ENCODE data around the gene ADAT2.
"Not testable (repeated sequence)": the region's sequence is repeated elsewhere in the genome, so short reads cannot be mapped to it uniquely, and the experiment has no call there.

ADAT2 gene

GRCh38 chr6:143450453-143451371 is at the start of gene ADAT2, which contains the start of gene PEX3:
Gene ADAT2, minus strand, starts transcription at chr6:143450695. Its CDS starts 37 bp downstream, at chr6:143450658.
Gene PEX3, plus strand, starts transcription at chr6:143450805. Its CDS starts 238 bp downstream, at chr6:143451043.
- peak; percentile 73 to 94 for DNase-seq

DNA sequence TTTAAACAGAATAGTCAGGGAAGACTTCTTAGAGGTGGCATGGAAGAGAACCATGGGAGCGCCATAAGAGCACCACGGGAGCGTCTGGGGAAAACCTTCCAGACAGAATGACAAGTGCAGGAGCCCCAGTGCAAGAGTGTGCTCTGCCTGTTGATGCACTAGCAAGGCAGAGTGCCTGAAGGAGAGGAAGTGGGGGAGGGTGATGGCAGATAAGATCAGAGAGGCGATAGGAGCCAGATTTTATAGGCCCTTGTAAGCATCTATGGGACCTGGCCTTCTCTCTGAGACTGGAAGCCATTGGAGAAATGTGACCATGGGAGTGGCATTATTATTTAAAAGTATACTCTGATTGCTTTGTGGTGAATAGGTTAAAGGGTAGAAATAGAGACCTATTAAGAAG is 47.9 kb upstream of the ADAT2 start:
- DNase-seq: no peak

- DNase-seq: no peak
Observed at GRCh38 chr6:143496974-143497373, 46.5 kb upstream of the ADAT2 start.

DNA sequence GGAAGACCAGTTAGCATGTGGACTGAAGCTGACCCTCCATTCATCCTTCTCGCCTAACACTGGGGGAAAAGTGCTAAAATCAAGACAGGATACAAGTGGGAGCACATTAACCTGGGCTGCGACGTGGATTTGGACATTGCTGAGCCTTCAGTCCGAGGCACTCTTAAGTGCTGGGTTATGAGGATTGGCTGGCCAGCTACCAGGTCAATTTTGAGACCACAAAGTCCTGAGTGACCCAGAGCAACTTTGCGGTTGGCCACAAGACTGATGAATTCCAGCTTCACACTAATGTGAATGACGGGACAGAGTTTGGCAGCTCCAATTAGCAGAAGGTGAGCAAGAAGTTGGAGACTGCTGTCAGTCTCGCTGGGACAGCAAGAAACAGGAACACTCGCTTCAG is 40.3 kb upstream of the ADAT2 start:
- DNase-seq: no peak

- DNase-seq: no peak
Observed at GRCh38 chr6:143490244-143490643, 39.7 kb upstream of the ADAT2 start.

- DNase-seq: no peak
Observed at GRCh38 chr6:143486752-143487151, 36.3 kb upstream of the ADAT2 start.

- no peak for DNase-seq
Observed at GRCh38 chr6:143485967-143486366, 35.5 kb upstream of the ADAT2 start.

DNA sequence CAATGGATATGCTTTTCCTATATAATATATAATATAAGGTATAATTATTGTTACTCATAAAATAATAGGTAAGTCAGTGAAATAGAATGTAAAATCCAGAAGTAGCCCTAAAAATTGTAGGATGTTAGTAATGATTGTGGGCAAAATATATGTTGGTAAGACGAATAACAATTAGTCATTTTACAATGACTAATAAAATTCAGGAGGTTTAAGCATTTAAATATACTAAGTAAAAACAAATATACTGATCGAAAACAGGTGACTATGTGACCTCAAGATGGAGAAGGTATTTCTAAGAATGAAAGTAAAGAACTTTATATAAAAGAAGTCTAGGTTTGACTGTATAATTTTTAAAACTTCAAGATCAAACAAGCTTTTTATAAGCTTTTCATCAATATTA is 32.1 kb upstream of the ADAT2 start:
- DNase-seq: no peak

- no peak for DNase-seq
Observed at GRCh38 chr6:143478479-143479062, 28.1 kb upstream of the ADAT2 start.

GRCh38 chr6:143476545-143476944 is 26.1 kb upstream of the ADAT2 start:
- no peak for DNase-seq

DNA sequence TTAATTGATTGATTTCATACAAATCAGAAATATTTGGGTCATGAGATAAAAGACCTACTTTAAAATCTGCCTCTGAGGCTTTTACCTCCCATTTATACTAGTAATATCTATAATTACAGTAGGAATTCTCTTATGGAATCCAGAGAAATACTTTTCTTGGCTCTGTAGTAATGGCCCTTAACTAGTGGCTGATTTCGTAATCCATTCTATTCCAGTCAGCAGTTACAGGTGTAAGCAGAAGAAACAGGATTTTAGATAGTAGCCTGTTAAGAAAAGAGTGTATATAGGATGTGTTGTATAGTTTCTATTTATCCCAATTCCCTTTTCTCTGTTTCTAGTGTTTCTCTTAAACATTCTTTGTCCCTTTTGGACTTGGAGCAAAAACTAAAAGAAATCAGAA is 21.3 kb upstream of the ADAT2 start:
- no peak for DNase-seq

GRCh38 chr6:143468823-143469222 is 18.3 kb upstream of the ADAT2 start:
- DNase-seq: not testable (repeated sequence)

- DNase-seq: no peak
Observed at GRCh38 chr6:143468026-143468425, 17.5 kb upstream of the ADAT2 start.

GRCh38 chr6:143465546-143465945 is 15.1 kb upstream of the ADAT2 start:
- no peak for DNase-seq

- peak in 1 of 2 experiments; percentile 16 for DNase-seq
Observed at GRCh38 chr6:143457563-143458359, 7.3 kb upstream of the ADAT2 start.

- DNase-seq: no peak
Observed at GRCh38 chr6:143451531-143451930, 1.0 kb upstream of the ADAT2 start.

DNA sequence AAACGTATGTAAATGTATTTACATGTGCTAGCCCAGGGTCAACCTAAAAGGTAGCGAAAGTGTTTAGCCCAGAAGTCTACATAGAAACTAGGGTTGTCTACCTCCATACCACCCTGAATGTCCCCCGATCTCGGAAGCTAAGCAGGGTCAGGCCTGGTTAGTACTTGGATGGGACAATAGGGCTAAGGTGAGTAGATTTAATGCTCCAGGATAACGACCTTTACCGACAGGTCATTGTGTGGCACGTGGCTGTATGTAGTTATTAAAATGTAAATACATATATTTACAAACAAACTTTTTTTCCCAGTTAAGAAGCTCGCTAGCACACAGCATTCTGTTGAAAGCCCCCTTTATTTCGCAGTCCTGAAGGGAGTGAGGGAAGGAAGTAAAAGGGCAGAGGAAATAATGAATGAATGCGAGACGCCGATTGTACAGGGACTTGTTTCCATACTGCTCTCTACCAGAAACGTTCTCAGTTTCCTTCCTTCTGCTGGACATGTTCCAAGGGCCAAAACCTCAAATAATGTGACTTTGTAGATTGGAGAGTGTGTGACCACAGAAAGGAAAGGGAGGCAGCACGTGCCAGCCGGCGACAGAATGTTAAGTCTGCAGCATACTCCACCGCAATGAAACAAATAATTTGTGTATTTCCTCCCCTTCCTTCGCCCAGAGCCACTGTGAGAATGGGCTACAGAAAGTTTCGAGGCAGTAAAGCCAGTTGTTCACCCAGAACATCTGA is 612 bp downstream of the ADAT2 start:
- DNase-seq: peak in 1 of 2 experiments; percentile 42

DNA sequence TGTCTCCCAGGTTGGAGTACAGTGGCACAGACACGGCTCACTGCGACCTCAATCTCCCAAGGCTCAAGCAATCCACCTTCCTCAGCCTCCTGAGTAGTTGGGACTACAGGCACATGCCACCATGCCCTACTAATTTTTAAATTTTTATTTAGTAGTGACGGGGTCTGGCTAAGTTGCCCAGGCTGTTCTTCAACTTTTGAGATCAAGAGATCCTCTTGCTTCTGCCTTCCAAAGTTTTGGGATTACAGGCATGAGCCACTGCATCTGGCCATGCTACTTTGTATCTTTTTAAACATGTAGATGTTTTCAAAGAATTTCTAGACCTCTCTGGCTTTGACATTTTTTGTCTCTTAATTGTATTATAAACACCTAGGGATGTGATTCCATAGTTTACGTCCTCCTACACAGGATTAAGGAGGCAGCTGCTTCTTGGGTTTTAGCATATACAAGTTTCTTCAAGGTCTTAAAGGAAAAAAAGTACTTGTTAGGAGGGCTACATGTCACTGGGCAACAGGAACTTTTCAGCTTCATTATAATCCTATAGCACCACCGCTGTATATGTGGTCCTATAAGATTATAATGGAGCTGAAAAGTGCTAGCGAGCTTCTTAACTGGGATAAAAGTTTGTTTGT is 1.3 kb downstream of the ADAT2 start:
- DNase-seq: no peak

- not testable (repeated sequence) for DNase-seq
Observed at GRCh38 chr6:143447865-143448264, 2.6 kb downstream of the ADAT2 start.

GRCh38 chr6:143443096-143443495 is 7.4 kb downstream of the ADAT2 start:
- no peak for DNase-seq

DNA sequence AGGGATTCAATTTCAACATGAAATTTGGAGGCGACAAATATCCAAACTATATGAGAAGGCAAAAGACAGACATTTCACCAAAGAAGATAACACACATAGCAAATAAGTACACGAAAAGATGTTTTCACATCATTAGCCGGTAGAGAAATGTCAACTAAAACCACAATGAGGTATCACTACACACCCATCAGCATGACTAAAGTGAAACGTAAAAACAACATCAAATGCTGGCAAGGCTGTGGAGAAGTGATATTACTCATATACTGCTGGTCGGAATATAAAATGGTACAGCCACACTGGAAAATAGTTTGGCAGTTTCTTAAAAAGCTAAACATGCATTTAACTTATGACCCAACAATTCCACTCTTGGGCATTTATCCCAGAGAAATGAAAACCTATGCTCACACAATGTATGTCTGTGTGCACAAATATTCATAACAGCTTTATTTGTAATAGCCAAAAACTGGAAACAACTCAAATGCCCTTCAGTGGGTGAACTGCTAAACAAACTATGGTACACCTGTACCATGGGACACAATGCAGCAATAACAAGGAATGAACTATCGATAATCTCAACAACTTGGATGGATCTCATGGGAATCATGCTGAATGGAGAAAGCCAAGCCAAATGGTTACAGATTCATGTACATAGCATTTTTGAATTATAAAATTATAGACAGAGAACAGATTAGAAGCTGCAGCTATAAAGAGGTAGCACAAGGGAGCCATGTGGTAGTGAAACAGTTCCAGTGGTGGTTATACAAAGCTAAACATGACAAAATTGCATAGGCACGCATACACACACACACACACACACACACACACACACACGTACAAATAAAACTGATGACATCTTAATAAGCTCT is 8.6 kb downstream of the ADAT2 start:
- no peak for DNase-seq
